Activated CD4-positive, alpha-beta T cell treated with anti-CD3 and anti-CD28 coated beads, Interleukin-2, amount 10 ng/mL, durations not matched to agents 7 days and 5 days (primary cell): ENCODE measurements around the gene VWA1. TPM values are rescaled to one million over a fixed set of nuclear protein-coding genes. Genes with fewer than 3 reads are reported as not detected.
A peak's percentile ranks its signal among the peaks of the same experiment; 100 is the strongest.
"Not testable (repeated sequence)": the region's sequence is repeated elsewhere in the genome, so short reads cannot be mapped to it uniquely, and the experiment has no call there.

Experiments used
- CTCF ChIA-PET: fragments of 350-600 bp; sonication (Branson Sonifier 250); formaldehyde crosslinking; loops from one replicate; lab custom pipeline; 2021; ENCODE audit warnings: antibody characterized with exemption; lab: Charles Lee
- POLR2A ChIA-PET: fragments of 350-600 bp; sonication (Branson Sonifier 250); formaldehyde crosslinking; loops from one replicate; lab custom pipeline; 2021; ENCODE audit warnings: antibody characterized with exemption; lab: Charles Lee
- DNase-seq: peaks from one replicate; pipeline ENCODE4 v3.0.0-alpha.2; 2020
- H3K27ac Mint-ChIP-seq: one replicate; pipeline ENCODE4 v1.8.0; 2021; ENCODE audit warnings: mild to moderate bottlenecking, moderate library complexity, mixed read lengths
- H3K27me3 Mint-ChIP-seq: one replicate; pipeline ENCODE4 v1.8.0; 2021; ENCODE audit warnings: mixed read lengths
- H3K36me3 Mint-ChIP-seq: one replicate; pipeline ENCODE4 v1.8.0; 2021; ENCODE audit warnings: low read depth, mixed read lengths
- H3K4me1 Mint-ChIP-seq: one replicate; pipeline ENCODE4 v1.8.0; 2021; ENCODE audit warnings: mixed read lengths
- H3K4me3 Mint-ChIP-seq: one replicate; pipeline ENCODE4 v1.8.0; 2021; ENCODE audit warnings: mild to moderate bottlenecking, moderate library complexity, mixed read lengths
- H3K9me3 Mint-ChIP-seq: one replicate; pipeline ENCODE4 v1.8.0; 2021; ENCODE audit warnings: mixed read lengths
- total RNA-seq, 2 experiments: library from RNA; stranded (reverse); gene quantifications; one replicate each; pipeline ENCODE4 v1.2.3, GENCODE V29; 2021

VWA1 gene
- total RNA-seq, 2 experiments from 2014 or later = 0.10 to 0.12 TPM

DNA sequence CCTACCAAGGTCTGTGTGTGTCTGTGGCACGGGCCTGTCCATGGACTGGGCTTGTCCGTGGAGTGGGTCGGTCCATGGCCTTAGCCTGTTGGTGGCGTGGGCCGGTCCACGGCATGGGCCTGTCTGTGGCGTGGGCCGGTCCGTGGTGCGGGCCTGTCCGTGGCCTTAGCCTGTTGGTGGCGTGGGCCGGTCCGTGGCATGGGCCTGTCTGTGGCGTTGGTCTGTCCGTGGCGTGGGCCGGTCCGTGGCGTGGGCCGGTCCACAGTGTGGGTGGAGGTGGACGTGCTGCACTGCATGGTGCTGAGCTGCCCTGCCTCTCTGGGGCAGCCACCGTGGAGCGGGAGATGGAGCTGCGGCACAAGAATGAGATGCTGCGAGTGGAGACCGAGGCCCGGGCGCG is 46.3 kb downstream of the VWA1 start:
- H3K27ac Mint-ChIP-seq, H3K9me3 Mint-ChIP-seq, DNase-seq, POLR2A ChIA-PET, H3K4me3 Mint-ChIP-seq, H3K27me3 Mint-ChIP-seq, CTCF ChIA-PET, H3K4me1 Mint-ChIP-seq: not testable (repeated sequence)
- peaks cover 26% of the 10 kb centered on the region for H3K36me3 Mint-ChIP-seq

DNA sequence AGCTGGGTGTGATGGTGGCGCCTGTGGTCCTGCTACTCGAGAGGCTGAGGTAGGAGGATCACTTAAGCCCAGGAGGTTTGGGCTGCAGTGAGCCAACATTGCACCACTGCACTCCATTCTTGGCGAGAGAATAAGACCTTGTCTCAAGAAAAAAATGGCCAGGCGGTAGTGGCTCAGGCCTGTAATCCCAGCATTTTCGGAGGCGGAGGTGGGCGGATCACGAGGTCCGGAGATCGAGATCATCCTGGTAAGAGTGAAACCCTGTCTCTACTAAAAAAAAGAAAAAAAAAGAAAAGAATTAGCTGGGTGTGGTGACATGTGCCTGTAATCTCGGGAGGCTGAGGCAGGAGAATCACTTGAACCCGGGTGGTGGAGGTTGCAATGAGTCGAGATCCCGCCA is 47.4 kb downstream of the VWA1 start:
- ChIA-PET CTCF (no interaction called here), POLR2A (no interaction called here)
- Mint-ChIP-seq H3K36me3 (peaks cover 24% of the 10 kb centered on the region), H3K27me3 (no peaks in the 10 kb centered on the region), H3K4me1 (no peaks in the 10 kb centered on the region), H3K27ac (no peak overlapping the region), H3K4me3 (no peak overlapping the region), H3K9me3 (no peaks in the 10 kb centered on the region)
- DNase-seq = no peak

DNA sequence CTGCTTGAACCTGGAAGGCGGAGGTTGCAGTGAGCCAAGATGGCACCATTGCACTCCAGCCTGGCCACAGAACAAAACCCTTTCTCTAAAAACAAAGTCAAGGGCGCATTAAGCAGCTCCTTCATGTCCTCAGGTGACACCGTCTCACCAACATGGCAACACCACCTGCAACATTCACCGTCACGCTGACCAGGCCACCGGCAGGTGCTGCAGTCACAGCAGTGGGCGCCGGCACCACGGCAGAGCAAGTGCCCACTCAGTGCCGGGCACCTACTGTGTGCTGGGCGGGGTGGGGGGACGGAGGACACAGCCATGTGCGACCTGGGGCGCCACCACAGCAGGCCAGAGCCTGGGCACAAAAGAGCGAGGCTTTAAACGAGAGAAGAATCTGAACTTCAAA is 48.2 kb downstream of the VWA1 start:
- H3K9me3 Mint-ChIP-seq = no peaks in the 10 kb centered on the region
- CTCF ChIA-PET = no interaction called here
- no peak for DNase-seq
- POLR2A ChIA-PET = no interaction called here
- no peak overlapping the region for H3K27ac Mint-ChIP-seq
- peaks cover 28% of the 10 kb centered on the region for H3K36me3 Mint-ChIP-seq
- H3K4me1 Mint-ChIP-seq = no peaks in the 10 kb centered on the region
- no peaks in the 10 kb centered on the region for H3K27me3 Mint-ChIP-seq
- no peak overlapping the region for H3K4me3 Mint-ChIP-seq

DNA sequence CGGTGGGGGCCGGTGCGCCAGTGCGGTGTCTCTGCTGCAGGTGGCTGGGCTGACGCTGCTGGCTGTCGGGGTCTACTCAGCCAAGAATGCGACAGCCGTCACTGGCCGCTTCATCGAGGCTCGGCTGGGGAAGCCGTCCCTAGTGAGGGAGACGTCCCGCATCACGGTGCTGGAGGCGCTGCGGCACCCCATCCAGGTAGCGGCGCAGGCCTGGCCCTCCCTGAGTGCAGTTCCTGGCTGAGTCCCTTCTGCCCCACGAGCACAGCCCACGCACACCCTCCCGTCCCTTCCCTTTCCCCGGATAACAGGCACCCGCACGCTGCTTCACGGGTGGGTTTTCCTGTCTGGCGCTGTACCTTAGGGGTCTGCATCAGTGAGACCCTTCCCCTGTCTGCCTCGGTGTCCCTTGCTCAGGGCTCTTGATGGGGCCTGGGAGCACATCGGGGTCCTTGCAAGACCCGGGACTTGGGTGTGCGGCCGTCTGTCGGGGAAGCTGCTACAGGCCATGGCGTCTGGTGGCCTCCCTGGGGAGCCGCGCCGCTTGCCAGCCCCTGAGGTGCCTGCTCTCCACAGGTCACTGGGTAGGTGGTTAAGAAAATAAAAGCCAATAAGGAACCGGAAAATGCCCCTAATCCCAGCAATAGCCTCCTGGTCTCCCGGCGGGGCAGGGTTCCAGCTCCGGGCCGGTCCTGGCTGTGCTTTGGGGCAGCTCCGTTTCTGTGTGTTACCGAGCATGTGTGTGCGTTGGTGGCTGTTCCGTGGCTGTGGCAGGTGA is 49.7 kb downstream of the VWA1 start:
- H3K4me1 Mint-ChIP-seq, DNase-seq, H3K27ac Mint-ChIP-seq, H3K27me3 Mint-ChIP-seq, H3K9me3 Mint-ChIP-seq, POLR2A ChIA-PET, H3K4me3 Mint-ChIP-seq, CTCF ChIA-PET: not testable (repeated sequence)
- H3K36me3 Mint-ChIP-seq = peaks cover 29% of the 10 kb centered on the region

DNA sequence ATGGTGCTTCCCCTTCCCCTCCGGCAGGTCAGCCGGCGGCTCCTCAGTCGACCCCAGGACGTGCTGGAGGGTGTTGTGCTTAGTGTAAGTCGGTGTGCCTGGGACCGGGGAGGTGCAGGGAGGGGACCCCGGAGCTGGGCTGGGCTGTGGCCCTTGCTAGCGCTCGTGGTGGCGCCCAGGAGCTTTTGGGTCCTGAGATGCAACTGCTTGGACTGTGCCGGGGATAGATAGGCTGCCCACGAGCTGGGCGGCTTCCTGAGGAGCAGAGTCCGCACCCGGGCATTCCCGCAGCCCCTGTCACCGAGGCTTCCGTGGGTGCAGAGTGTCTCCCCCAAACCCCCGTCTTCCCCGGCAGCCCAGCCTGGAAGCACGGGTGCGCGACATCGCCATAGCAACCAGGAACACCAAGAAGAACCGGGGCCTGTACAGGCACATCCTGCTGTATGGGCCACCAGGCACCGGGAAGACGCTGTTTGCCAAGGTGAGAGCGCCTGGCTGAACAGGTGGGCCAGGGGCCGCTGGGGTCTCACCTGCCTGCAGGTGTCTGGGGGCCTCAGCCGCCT is 50.3 kb downstream of the VWA1 start:
- H3K4me3 Mint-ChIP-seq, CTCF ChIA-PET, H3K9me3 Mint-ChIP-seq, H3K4me1 Mint-ChIP-seq, POLR2A ChIA-PET, H3K27ac Mint-ChIP-seq, DNase-seq, H3K27me3 Mint-ChIP-seq: not testable (repeated sequence)
- peaks cover 31% of the 10 kb centered on the region for H3K36me3 Mint-ChIP-seq

DNA sequence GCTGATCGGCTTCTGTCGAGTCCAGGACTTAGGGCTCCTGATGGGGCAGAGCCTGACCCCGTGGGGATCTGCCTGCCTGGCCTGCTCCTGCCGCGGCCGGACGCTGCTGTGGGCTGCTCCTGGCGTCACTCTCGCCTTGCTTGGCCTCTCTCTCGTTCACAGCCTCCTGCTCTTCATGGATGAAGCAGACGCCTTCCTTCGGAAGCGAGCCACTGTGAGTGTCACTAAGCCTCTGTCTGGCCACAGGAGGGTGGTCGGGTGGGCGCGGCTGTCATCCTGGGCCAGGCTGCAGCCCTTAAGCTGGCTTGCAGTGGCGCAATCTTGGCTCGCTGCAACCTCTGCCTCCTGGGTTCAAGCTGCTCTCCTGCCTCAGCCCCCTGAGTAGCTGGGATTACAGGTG is 52.2 kb downstream of the VWA1 start:
- Mint-ChIP-seq H3K27me3 (no peaks in the 10 kb centered on the region), H3K36me3 (peaks cover 37% of the 10 kb centered on the region), H3K9me3 (no peaks in the 10 kb centered on the region), H3K4me3 (no peak overlapping the region), H3K27ac (no peak overlapping the region), H3K4me1 (no peaks in the 10 kb centered on the region)
- POLR2A ChIA-PET = no interaction called here
- no peak for DNase-seq
- CTCF ChIA-PET = no interaction called here

DNA sequence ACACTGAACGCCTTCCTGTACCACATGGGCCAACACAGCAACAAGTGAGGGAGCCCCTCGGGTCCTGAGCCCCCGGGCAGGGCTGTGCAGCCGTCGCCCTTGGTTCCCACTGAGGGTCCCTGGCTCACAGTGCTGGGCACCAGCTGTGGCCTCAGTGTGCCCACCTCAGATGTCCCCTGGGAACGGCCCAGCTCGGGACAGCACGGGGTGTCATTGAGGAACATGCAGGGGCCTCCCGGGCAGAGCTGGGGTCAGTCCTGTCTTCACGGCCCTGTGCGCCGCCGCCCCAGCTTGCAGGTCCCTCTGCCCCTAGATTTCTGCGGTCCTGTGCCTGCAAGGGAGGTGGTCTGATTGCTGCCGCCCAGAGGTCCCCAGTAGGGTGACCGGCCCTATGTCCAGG is 53.7 kb downstream of the VWA1 start:
- H3K4me1 Mint-ChIP-seq = no peaks in the 10 kb centered on the region
- H3K9me3 Mint-ChIP-seq = peaks cover 7% of the 10 kb centered on the region
- H3K4me3 Mint-ChIP-seq = no peak overlapping the region
- CTCF ChIA-PET = no interaction called here
- H3K27ac Mint-ChIP-seq = peak overlapping the region; percentile 46
- DNase-seq = no peak
- peaks cover 47% of the 10 kb centered on the region for H3K36me3 Mint-ChIP-seq
- POLR2A ChIA-PET = no interaction called here
- no peaks in the 10 kb centered on the region for H3K27me3 Mint-ChIP-seq

DNA sequence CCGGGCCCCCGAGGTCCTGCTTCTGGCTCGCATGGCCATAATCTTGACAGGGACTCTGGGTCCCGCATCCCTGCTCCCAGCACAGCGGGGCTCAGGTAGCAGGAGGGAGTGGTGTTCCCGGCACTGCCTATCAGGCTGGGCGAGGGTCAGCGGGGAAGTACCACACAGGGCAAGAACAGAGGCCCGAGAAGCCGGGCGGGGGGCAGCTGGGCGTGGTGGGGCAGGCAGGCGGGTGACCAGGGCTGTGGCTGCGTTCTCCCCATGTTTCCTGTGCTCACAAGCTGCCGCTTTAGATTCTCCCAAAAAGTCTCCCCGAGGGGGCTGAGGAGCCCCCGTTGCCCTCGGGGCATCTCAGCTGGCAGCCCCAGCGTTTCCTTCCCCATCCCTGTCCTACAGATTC is 54.4 kb downstream of the VWA1 start:
- Mint-ChIP-seq H3K4me3 (no peak overlapping the region), H3K36me3 (peaks cover 47% of the 10 kb centered on the region), H3K27me3 (no peaks in the 10 kb centered on the region), H3K9me3 (peaks cover 7% of the 10 kb centered on the region), H3K27ac (no peak overlapping the region), H3K4me1 (no peaks in the 10 kb centered on the region)
- POLR2A ChIA-PET = no interaction called here
- no peak for DNase-seq
- CTCF ChIA-PET = no interaction called here

DNA sequence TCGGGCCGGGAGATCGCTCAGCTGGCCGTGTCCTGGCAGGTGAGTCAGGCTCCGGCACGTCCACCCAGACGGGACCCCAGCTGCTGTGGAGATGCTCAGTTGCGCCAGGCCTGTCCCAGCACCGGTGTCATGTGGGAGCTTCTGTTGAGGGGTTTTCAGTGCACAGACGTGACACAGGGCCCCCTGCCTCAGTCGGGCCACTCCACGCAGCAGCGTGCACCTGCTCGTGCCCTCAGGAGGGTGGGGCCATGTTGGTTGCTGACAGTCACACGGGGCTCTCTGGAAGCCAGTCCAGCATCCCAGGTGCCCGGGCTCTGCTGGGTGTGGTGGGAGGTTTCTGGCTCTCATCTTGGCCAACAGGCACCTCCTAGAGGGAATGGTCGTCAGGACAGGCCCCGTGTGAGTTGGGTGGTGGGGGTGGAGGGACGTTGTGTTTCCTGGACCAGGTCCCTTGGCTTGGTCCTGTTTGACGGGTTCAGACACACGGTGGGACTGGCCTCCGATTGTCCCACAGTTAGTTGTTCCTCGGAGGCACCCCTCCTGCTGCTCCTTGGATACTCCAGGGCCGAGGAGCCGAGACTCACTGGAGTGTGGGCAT is 55.2 kb downstream of the VWA1 start:
- POLR2A ChIA-PET = no interaction called here
- Mint-ChIP-seq H3K36me3 (peaks cover 47% of the 10 kb centered on the region), H3K4me3 (no peak overlapping the region), H3K9me3 (peaks cover 7% of the 10 kb centered on the region), H3K27me3 (no peaks in the 10 kb centered on the region), H3K27ac (no peak overlapping the region), H3K4me1 (no peaks in the 10 kb centered on the region)
- CTCF ChIA-PET = no interaction called here
- DNase-seq = no peak

DNA sequence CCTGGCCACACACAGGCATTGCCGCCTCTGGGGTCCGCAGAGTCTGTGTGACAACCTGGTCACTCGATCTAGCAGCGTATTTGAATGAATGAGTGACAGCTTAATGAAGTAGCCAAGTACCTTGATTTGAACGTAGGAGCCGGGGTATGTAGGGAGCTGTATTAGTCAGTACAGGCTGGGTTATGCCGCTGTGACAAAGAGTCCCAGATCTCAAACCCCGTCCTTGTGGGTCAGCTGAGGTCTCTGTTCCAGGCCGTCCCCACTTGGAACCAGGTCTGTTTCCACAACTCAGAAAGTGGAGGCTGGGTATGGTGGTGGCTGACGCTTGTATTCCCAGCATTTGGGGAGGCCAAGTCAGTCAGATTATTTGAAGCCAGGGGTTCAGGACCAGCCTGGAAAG is 56.1 kb downstream of the VWA1 start:
- ChIA-PET POLR2A (no interaction called here), CTCF (no interaction called here)
- DNase-seq = no peak
- H3K36me3 Mint-ChIP-seq = peaks cover 47% of the 10 kb centered on the region
- peaks cover 7% of the 10 kb centered on the region for H3K9me3 Mint-ChIP-seq
- H3K4me1 Mint-ChIP-seq = no peaks in the 10 kb centered on the region
- H3K4me3 Mint-ChIP-seq = no peak overlapping the region
- no peak overlapping the region for H3K27ac Mint-ChIP-seq
- H3K27me3 Mint-ChIP-seq = no peaks in the 10 kb centered on the region

Other genes with a start within 250 kb of the VWA1 start
- gene TNFRSF18, start 229.1 kb upstream of the VWA1 start, total RNA-seq = 10 to 100 TPM; 26.0 to 33.9 TPM
- 10 to 100 TPM; 44.1 to 52.8 TPM for gene TNFRSF4, start 221.5 kb upstream of the VWA1 start, total RNA-seq
- gene SDF4, start 203.7 kb upstream of the VWA1 start, total RNA-seq = 10 to 100 TPM; 81.7 to 91.4 TPM
- gene B3GALT6, start 203.5 kb upstream of the VWA1 start, total RNA-seq = 10 to 100 TPM; 15.8 to 19.2 TPM
- 1 to 10 TPM; 1.2 to 1.4 TPM for gene C1QTNF12, start 189.0 kb upstream of the VWA1 start, total RNA-seq
- gene UBE2J2, start 161.8 kb upstream of the VWA1 start, total RNA-seq = 10 to 100 TPM; 63.4 to 63.7 TPM
- 1 to 10 TPM; 5.1 to 6.6 TPM for gene SCNN1D, start 155.3 kb upstream of the VWA1 start, total RNA-seq
- gene ACAP3, start 127.8 kb upstream of the VWA1 start, total RNA-seq = 10 to 100 TPM; 69.5 to 92.1 TPM
- gene PUSL1, start 127.1 kb upstream of the VWA1 start, total RNA-seq = 10 to 100 TPM; 18.9 to 24.4 TPM
- gene INTS11, start 111.0 kb upstream of the VWA1 start, total RNA-seq = 100 to 1,000 TPM; 123 to 126 TPM
- 10 to 100 TPM; 25.2 to 27.6 TPM for gene CPTP, start 110.9 kb upstream of the VWA1 start, total RNA-seq
- 1 to 10 TPM; 3.1 to 3.7 TPM for gene TAS1R3, start 104.4 kb upstream of the VWA1 start, total RNA-seq
- 10 to 100 TPM; 33.0 to 34.0 TPM for gene DVL1, start 86.3 kb upstream of the VWA1 start, total RNA-seq
- gene MXRA8, start 77.1 kb upstream of the VWA1 start, total RNA-seq = under 1 TPM; 0.15 to 0.30 TPM
- 100 to 1,000 TPM; 101 to 125 TPM for gene AURKAIP1, start 60.5 kb upstream of the VWA1 start, total RNA-seq
- 100 to 1,000 TPM; 122 to 131 TPM for gene CCNL2, start 36.4 kb upstream of the VWA1 start, total RNA-seq
- 100 to 1,000 TPM in 1 of 2 experiments, 10 to 100 TPM in 1; 98.6 to 107 TPM for gene MRPL20, start 28.4 kb upstream of the VWA1 start, total RNA-seq
- gene ANKRD65, start 14.4 kb upstream of the VWA1 start, total RNA-seq = not detected
- gene ATAD3C, start 14.0 kb downstream of the VWA1 start, total RNA-seq = under 1 TPM; 0.17 to 0.69 TPM
- gene ATAD3B, start 36.1 kb downstream of the VWA1 start, total RNA-seq = 10 to 100 TPM; 26.5 to 34.6 TPM
- gene ATAD3A, start 76.5 kb downstream of the VWA1 start, total RNA-seq = 10 to 100 TPM; 31.9 to 32.3 TPM
- 1 to 10 TPM; 1.2 to 1.3 TPM for gene TMEM240, start 104.9 kb downstream of the VWA1 start, total RNA-seq
- 100 to 1,000 TPM; 128 to 130 TPM for gene SSU72, start 139.2 kb downstream of the VWA1 start, total RNA-seq
- 1 to 10 TPM; 6.2 to 7.9 TPM for gene FNDC10, start 164.4 kb downstream of the VWA1 start, total RNA-seq
- 10 to 100 TPM; 40.0 to 42.8 TPM for gene MIB2, start 179.8 kb downstream of the VWA1 start, total RNA-seq
- 1 to 10 TPM; 1.8 to 2.3 TPM for gene MMP23B, start 196.5 kb downstream of the VWA1 start, total RNA-seq
- 10 to 100 TPM; 42.0 to 44.3 TPM for gene CDK11B, start 223.3 kb downstream of the VWA1 start, total RNA-seq